Measurements from ENCODE around the gene MPRIP.

MPRIP gene

DNA sequence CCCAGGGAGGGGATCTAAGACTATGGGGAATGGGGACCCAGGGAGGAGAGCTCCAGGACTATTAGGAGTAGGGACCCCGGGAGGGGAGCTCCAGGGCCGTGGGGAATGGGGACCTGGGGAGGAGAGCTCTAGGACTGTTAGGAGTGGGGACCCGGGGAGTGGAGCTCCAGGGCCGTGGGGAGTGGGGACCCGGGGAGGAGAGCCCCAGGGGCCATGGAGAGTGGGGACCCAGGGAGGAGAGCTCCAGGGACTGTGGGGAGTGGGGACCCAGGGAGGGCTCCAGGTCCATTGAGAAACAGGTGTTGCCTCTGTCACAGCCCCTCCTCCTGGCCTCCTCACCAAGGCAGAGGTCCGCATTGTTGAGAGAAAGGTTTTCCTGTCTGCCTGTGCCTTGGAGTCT, 16.0 kb downstream of the MPRIP start:
- DNase-seq (ENCODE audit: low read depth), result no peak
- no peak for TF ChIP-seq CTCF (conservative IDR thresholded peaks at IDR 0.05; ENCODE audit: control insufficient read depth, insufficient read depth, low read depth, low read length)
- no peak overlapping the region for H3K4me3 ChIP-seq (ENCODE audit: control insufficient read depth, low read depth, low read length)

DNA sequence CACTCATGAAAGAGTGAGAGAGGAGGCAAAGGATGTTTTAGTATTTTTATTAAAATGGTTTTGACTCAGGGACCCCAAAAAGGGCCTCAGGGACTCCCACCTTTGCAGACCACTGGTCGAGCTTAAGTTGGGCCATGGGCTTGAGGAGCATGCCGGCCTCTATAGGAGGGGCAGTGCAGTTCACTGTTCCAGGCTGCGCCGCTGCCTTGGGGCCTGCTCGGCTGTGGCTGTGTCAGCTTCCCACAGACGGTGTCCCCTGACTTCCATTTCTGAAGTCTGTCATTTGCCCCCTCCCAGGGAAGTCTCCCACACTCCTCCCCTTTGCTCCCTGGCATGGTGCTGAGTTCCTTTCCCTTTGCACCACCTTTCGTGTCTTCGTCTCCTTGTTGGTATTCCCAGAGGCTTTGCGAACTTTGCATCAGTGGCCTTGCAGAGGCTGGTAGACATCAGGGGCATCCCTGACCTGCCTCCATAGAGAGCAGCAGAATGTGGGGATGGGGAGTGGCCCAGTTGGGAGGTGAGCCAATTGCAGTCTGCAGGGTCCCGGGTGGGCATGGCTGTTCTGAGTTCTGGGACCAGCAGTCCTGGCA, 17.1 kb downstream of the MPRIP start:
- no peak for DNase-seq (ENCODE audit: low read depth)
- no peak for TF ChIP-seq CTCF (conservative IDR thresholded peaks at IDR 0.05; ENCODE audit: control insufficient read depth, insufficient read depth, low read depth, low read length)
- H3K4me3 ChIP-seq (ENCODE audit: control insufficient read depth, low read depth, low read length), result no peak overlapping the region

DNA sequence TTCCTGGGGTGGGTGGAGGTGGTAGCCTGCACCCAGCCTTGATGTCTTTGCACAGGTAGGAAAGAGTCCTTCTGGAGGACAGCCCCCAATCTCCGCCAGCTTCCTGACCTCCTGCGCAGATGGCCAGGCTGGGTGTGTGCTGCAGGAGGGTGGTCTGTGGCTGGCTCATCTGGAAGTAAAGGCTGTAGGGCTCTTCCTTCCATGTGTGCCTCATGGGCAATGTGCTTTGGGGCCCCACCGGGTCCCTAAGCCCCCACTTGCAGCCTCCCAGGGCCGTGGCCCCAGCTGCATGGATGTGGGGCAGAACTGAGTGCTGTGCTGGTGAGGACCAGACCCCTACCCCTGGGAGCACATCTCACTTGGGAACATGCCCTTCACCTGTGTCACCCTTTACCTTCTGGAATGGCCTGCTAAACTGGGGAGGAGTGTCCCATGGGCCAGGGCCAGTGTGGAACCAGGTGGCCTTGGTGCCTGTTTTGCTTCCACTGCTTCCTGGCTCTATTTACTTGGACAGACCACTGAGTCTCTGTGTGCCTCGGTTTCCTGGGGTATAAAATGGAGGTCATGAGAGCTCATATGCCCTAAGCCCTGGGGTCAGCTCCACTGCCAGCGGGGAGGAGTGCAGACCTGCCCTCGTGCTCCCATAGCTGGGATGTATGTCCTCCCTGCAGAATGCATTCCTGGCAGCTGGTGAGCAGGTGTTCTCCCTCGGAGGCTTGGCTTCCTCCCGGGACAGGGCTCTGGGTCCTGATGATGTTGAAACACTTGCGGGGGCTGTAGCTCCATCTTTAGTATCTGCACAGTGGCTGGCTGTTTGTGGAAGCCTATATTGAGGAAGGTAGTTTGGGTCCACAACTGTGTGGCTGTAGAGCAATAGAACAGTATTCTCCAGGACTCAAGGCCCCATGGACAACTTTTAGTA, 18.0 kb downstream of the MPRIP start:
- DNase-seq (ENCODE audit: low read depth), result no peak
- H3K4me3 ChIP-seq (ENCODE audit: control insufficient read depth, low read depth, low read length), result no peak overlapping the region
- no peak for TF ChIP-seq CTCF (conservative IDR thresholded peaks at IDR 0.05; ENCODE audit: control insufficient read depth, insufficient read depth, low read depth, low read length)

- no peak overlapping the region for H3K4me3 ChIP-seq (ENCODE audit: control insufficient read depth, low read depth, low read length)
- no peak for TF ChIP-seq CTCF (conservative IDR thresholded peaks at IDR 0.05; ENCODE audit: control insufficient read depth, insufficient read depth, low read depth, low read length)
- no peak for DNase-seq (ENCODE audit: low read depth)
These were observed 18.7 kb downstream of the MPRIP start for GRCh38 chr17:17060930-17061329.

GRCh38 chr17:17061516-17061915, 19.3 kb downstream of the MPRIP start:
- no peak for TF ChIP-seq CTCF (conservative IDR thresholded peaks at IDR 0.05; ENCODE audit: control insufficient read depth, insufficient read depth, low read depth, low read length)
- no peak for DNase-seq (ENCODE audit: low read depth)
- no peak overlapping the region for H3K4me3 ChIP-seq (ENCODE audit: control insufficient read depth, low read depth, low read length)

DNA sequence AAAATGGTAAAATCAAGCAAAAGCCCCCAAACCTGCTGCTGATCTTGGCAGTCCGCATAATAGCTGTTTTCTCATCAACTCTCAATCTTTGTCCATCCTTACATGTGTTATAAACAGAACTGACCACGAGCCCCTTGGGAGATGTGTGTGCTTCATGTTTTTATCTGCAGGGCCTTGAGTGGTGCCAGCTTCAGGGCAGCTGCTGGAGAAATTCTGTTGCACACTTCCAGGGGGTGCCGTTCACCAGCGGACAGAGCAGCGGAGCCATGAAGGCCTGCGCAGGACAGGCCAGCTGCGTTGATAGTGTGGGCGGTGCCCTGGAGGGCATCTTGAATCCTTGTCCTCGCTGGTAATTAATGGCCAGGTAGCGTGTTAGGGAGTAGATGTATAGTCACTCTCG, 20.1 kb downstream of the MPRIP start:
- no peak overlapping the region for H3K4me3 ChIP-seq (ENCODE audit: control insufficient read depth, low read depth, low read length)
- TF ChIP-seq CTCF (conservative IDR thresholded peaks at IDR 0.05; ENCODE audit: control insufficient read depth, insufficient read depth, low read depth, low read length), result no peak
- peak; percentile 74 for DNase-seq (ENCODE audit: low read depth)
